UCSD-AML1 (cell line): ENCODE measurements around the gene STKLD1.
"Not testable (repeated sequence)": the region's sequence is repeated elsewhere in the genome, so short reads cannot be mapped to it uniquely, and the experiment has no call there.

Experiments
- DNase-seq: peaks from one replicate; lab custom pipeline; 2025; ENCODE audit not compliant: unreplicated experiment; lab: John Stamatoyannopoulos, UW

STKLD1 gene

GRCh38 chr9:133375724-133376654 is at the start of gene STKLD1, which contains the start of gene SURF4:
Gene STKLD1 (plus strand): TSS chr9:133376366. CDS start chr9:133376474, 108 bp downstream.
Gene SURF4 (minus strand): TSS chr9:133376060. CDS start chr9:133375969, 91 bp downstream.
- DNase-seq = peak; percentile 98

GRCh38 chr9:133327021-133327420 is 49.1 kb upstream of the STKLD1 start:
- not testable (repeated sequence) for DNase-seq

- DNase-seq = no peak
Measured at GRCh38 chr9:133327834-133328484, 48.2 kb upstream of the STKLD1 start.

GRCh38 chr9:133329306-133330156 is 46.6 kb upstream of the STKLD1 start:
- not testable (repeated sequence) for DNase-seq

- DNase-seq = no peak
Measured at GRCh38 chr9:133331221-133331620, 44.9 kb upstream of the STKLD1 start.

GRCh38 chr9:133331641-133332380 is 44.4 kb upstream of the STKLD1 start:
- DNase-seq = no peak

GRCh38 chr9:133332381-133332730 is 43.8 kb upstream of the STKLD1 start:
- no peak for DNase-seq

GRCh38 chr9:133333011-133333410 is 43.2 kb upstream of the STKLD1 start:
- DNase-seq = no peak

GRCh38 chr9:133333566-133333965 is 42.6 kb upstream of the STKLD1 start:
- DNase-seq = no peak

- DNase-seq = no peak
Measured at GRCh38 chr9:133334161-133334560, 42.0 kb upstream of the STKLD1 start.

GRCh38 chr9:133334888-133335287 is 41.3 kb upstream of the STKLD1 start:
- not testable (repeated sequence) for DNase-seq

GRCh38 chr9:133335924-133336811 is 40.0 kb upstream of the STKLD1 start, which contains the start of gene SURF6:
Gene SURF6 (minus strand): TSS chr9:133336188. CDS start chr9:133336132, 56 bp downstream.
- peak; percentile 93 for DNase-seq

- DNase-seq = no peak
Measured at GRCh38 chr9:133339641-133340040, 36.5 kb upstream of the STKLD1 start.

- peak; percentile 71 for DNase-seq
Measured at GRCh38 chr9:133340256-133340655, 35.9 kb upstream of the STKLD1 start.

GRCh38 chr9:133340916-133341315 is 35.2 kb upstream of the STKLD1 start:
- no peak for DNase-seq

GRCh38 chr9:133341369-133342068 is 34.6 kb upstream of the STKLD1 start:
- peak; percentile 80 for DNase-seq

- DNase-seq = no peak
Measured at GRCh38 chr9:133342069-133342406, 34.1 kb upstream of the STKLD1 start.

- no peak for DNase-seq
Measured at GRCh38 chr9:133342570-133342969, 33.6 kb upstream of the STKLD1 start.

- DNase-seq = no peak
Measured at GRCh38 chr9:133344071-133344470, 32.1 kb upstream of the STKLD1 start.
